Ovary (tissue), 3 donors: Measurements from ENCODE around the gene RPS19.

Experiments
- EP300 ChIP-seq: sonication (generic); formaldehyde crosslinking; IDR thresholded peaks from one replicate; pipeline ENCODE4 v1.6.1; 2017; ENCODE audit warnings: antibody characterized with exemption
- POLR2A ChIP-seq: fragments of 450-650 bp; IDR thresholded peaks from one replicate; pipeline ENCODE4 v1.6.1; 2017; ENCODE audit warnings: antibody characterized with exemption, mild to moderate bottlenecking, moderate library complexity
- TF ChIP-seq, protein P1 (sequence below), 3 donors: fragments of 450-650 bp in 2 of 3; fragments of 200-600 bp in 1 of 3; IDR thresholded peaks; one replicate each; pipeline versions ENCODE4 v1.5.1 to v1.8.0; 2016 to 2022; ENCODE audit warnings: antibody characterized with exemption in 3 of 3, mild to moderate bottlenecking in 1 of 3
- donor health status: DM: no; HTN: no; CAD: no.

DNA sequence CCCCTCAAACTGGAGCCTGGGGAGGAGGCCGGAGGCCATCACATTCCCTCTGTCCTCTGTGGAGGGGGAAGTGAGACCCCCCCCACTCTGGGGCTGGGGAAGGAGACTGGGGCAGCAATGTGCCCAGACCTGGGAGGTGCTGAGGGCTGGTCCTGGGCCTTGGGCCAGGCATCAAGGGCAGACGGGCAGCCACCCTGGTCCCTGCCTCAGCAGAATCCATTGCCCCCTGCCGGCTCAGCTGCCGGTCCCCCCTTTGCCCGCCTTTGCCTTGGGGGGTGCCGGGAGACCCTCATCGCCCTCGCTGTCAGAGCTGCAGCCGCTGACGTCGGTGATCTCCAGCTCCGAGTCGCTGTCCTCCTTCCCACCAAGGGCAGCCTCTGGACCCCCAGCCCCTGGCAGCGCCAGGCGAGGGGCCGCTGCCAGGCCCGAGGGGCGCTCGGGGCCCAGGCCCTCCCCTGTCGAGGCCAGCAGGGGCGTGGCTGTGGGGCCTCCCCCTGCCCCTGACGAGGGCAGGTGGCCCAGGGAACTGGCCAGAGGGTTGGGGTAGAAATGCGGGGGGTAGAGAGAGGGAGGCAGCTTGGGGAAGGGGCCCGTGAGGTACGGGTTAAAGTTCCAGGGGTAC lies 48.0 kb downstream of the RPS19 start:
- TF ChIP-seq, protein P1, sequence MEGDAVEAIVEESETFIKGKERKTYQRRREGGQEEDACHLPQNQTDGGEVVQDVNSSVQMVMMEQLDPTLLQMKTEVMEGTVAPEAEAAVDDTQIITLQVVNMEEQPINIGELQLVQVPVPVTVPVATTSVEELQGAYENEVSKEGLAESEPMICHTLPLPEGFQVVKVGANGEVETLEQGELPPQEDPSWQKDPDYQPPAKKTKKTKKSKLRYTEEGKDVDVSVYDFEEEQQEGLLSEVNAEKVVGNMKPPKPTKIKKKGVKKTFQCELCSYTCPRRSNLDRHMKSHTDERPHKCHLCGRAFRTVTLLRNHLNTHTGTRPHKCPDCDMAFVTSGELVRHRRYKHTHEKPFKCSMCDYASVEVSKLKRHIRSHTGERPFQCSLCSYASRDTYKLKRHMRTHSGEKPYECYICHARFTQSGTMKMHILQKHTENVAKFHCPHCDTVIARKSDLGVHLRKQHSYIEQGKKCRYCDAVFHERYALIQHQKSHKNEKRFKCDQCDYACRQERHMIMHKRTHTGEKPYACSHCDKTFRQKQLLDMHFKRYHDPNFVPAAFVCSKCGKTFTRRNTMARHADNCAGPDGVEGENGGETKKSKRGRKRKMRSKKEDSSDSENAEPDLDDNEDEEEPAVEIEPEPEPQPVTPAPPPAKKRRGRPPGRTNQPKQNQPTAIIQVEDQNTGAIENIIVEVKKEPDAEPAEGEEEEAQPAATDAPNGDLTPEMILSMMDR (IDR thresholded peaks at IDR 0.05): no peak
- no peak for TF ChIP-seq EP300
- no peak for TF ChIP-seq POLR2A
